ENCODE results near the gene USP27X. TPM values are rescaled to one million over a fixed set of nuclear protein-coding genes. Genes with fewer than 3 reads are reported as not detected.

Gene USP27X
- total and polyA plus RNA-seq, 2 donors (not counting 1 experiment from before 2014, with no cell fraction given) = 2.6 to 3.0 TPM

DNA sequence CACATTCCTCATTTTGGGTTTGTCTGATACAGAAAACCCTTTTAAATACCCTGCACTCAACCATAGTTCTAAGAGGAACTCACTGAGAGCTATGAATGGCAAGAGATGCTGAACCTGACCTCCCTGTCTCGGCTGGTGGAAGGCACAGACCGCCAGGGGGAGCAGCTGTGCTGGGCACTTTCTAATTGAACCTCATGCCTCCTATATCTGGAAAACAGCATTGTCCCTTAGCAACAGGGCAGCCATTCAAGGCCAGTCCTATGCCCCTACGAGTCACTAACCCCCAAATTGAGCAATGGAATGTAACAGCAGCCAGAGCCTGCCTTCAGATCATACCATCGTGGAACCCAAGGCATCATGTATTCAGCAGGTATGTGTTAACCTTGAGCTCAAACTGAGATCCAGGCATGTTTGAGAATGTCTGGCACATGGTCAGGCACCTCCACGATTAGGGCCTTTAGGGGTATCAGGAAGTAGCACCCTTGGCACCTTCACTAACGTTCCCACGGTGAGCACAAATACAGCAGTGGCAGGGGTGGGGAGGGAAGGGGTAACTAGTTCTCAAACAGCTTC is 5.1 kb downstream of the USP27X start:
- H3K4me2 ChIP-seq (ENCODE audit: extremely low read depth, insufficient read depth, low read length) = no peak overlapping the region
- no peaks in the 10 kb centered on the region for H3K27me3 ChIP-seq (ENCODE audit: control insufficient read depth, insufficient read depth, low read length)
- TF ChIP-seq, protein P1, sequence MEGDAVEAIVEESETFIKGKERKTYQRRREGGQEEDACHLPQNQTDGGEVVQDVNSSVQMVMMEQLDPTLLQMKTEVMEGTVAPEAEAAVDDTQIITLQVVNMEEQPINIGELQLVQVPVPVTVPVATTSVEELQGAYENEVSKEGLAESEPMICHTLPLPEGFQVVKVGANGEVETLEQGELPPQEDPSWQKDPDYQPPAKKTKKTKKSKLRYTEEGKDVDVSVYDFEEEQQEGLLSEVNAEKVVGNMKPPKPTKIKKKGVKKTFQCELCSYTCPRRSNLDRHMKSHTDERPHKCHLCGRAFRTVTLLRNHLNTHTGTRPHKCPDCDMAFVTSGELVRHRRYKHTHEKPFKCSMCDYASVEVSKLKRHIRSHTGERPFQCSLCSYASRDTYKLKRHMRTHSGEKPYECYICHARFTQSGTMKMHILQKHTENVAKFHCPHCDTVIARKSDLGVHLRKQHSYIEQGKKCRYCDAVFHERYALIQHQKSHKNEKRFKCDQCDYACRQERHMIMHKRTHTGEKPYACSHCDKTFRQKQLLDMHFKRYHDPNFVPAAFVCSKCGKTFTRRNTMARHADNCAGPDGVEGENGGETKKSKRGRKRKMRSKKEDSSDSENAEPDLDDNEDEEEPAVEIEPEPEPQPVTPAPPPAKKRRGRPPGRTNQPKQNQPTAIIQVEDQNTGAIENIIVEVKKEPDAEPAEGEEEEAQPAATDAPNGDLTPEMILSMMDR (conservative IDR thresholded peaks at IDR 0.05 in 1 of 2, IDR thresholded peaks at IDR 0.05 in 1 of 2; ENCODE audit: low read depth in 1 of 2, low read length in 2 of 2) = peak; percentile 57 to 78
- TF ChIP-seq EZH2 (IDR thresholded peaks at IDR 0.05; ENCODE audit: low read length, missing control alignments) = no peak
- H3K9ac ChIP-seq (ENCODE audit: insufficient read depth, low read length) = no peak overlapping the region
- H3K4me3 ChIP-seq (replicated peaks in 1 of 4; ENCODE audit: control extremely low read depth in 1 of 4, insufficient read depth in 1 of 4, low read depth in 3 of 4, low read length in 4 of 4) = no peak overlapping the region
- no peaks in the 10 kb centered on the region for H3K4me1 ChIP-seq (ENCODE audit: control insufficient read depth, extremely low read depth, insufficient read depth, low read length)
- no peaks in the 10 kb centered on the region for H3K79me2 ChIP-seq (ENCODE audit: control insufficient read depth, insufficient read depth, low read length)
- H3K9me3 ChIP-seq (ENCODE audit: control insufficient read depth, insufficient read depth, low read depth, low read length) = no peaks in the 10 kb centered on the region
- no peaks in the 10 kb centered on the region for H3K36me3 ChIP-seq (ENCODE audit: control insufficient read depth, insufficient read depth, low read length)
- H2AFZ ChIP-seq (ENCODE audit: low read length) = no peak overlapping the region
- H4K20me1 ChIP-seq (ENCODE audit: control insufficient read depth, extremely low read depth, insufficient read depth, low read length) = no peaks in the 10 kb centered on the region
- DNase-seq (ENCODE audit: low read depth in 2 of 2) = peak; percentile 16 to 45
- H3K27ac ChIP-seq (ENCODE audit: insufficient read depth, low read length) = no peak overlapping the region

DNA sequence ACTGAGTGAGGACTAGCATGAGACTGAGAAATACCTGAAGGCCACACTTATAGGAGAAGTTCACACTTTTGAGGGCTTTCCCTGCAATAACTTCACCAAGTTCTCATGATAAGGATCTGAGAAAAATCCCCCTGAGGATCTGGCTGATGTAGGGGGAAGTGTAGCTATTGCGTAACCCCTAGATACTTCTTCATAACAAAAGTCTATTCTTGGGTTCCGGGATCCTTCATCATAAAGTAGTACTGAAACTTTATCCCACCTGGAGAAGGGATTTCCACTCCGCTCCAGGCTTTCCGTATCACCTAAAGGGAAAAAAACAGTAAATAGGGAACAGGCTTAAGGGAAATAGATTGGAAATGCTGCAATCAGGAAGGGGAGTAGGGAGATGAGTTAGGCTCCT is 13.3 kb downstream of the USP27X start:
- no peak overlapping the region for H3K27ac ChIP-seq (ENCODE audit: insufficient read depth, low read length)
- no peak overlapping the region for H3K4me2 ChIP-seq (ENCODE audit: extremely low read depth, insufficient read depth, low read length)
- H3K79me2 ChIP-seq (ENCODE audit: control insufficient read depth, insufficient read depth, low read length) = no peaks in the 10 kb centered on the region
- H3K9me3 ChIP-seq (ENCODE audit: control insufficient read depth, insufficient read depth, low read depth, low read length) = no peaks in the 10 kb centered on the region
- no peak overlapping the region for H2AFZ ChIP-seq (ENCODE audit: low read length)
- TF ChIP-seq EZH2 (IDR thresholded peaks at IDR 0.05; ENCODE audit: low read length, missing control alignments) = no peak
- TF ChIP-seq, protein P1 (conservative IDR thresholded peaks at IDR 0.05 in 1 of 2, IDR thresholded peaks at IDR 0.05 in 1 of 2; ENCODE audit: low read depth in 1 of 2, low read length in 2 of 2) = no peak
- no peaks in the 10 kb centered on the region for H4K20me1 ChIP-seq (ENCODE audit: control insufficient read depth, extremely low read depth, insufficient read depth, low read length)
- H3K36me3 ChIP-seq (ENCODE audit: control insufficient read depth, insufficient read depth, low read length) = no peaks in the 10 kb centered on the region
- no peak for DNase-seq (ENCODE audit: low read depth in 2 of 2)
- no peaks in the 10 kb centered on the region for H3K27me3 ChIP-seq (ENCODE audit: control insufficient read depth, insufficient read depth, low read length)
- H3K4me3 ChIP-seq (replicated peaks in 1 of 4; ENCODE audit: control extremely low read depth in 1 of 4, insufficient read depth in 1 of 4, low read depth in 3 of 4, low read length in 4 of 4) = no peak overlapping the region
- H3K9ac ChIP-seq (ENCODE audit: insufficient read depth, low read length) = no peak overlapping the region
- H3K4me1 ChIP-seq (ENCODE audit: control insufficient read depth, extremely low read depth, insufficient read depth, low read length) = no peaks in the 10 kb centered on the region

DNA sequence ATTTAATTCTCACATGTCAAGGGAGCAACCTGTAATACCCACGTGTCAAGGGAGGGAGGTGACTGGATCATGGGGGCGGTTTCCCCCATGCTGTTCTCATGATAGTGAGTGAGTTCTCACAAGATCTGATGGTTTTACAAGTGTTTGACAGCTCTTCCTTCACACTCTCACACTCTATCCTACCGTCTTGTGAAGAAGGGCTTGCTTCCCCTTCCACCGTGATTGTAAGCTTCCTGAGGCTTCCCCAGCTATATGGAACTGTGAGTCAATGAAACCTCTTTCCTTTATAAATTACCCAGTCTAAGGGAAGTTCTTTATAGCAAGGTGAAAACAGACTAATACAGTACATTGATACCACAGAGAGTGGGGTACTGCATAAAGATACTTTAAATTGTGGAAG is 17.7 kb downstream of the USP27X start:
- Histone ChIP-seq H3K9me3 (ENCODE audit: control insufficient read depth, insufficient read depth, low read depth, low read length) (no peaks in the 10 kb centered on the region), H3K27me3 (ENCODE audit: control insufficient read depth, insufficient read depth, low read length) (no peaks in the 10 kb centered on the region), H3K27ac (ENCODE audit: insufficient read depth, low read length) (no peak overlapping the region), H3K9ac (ENCODE audit: insufficient read depth, low read length) (no peak overlapping the region), H3K79me2 (ENCODE audit: control insufficient read depth, insufficient read depth, low read length) (no peaks in the 10 kb centered on the region), H4K20me1 (ENCODE audit: control insufficient read depth, extremely low read depth, insufficient read depth, low read length) (no peaks in the 10 kb centered on the region), H3K36me3 (ENCODE audit: control insufficient read depth, insufficient read depth, low read length) (no peaks in the 10 kb centered on the region), H3K4me2 (ENCODE audit: extremely low read depth, insufficient read depth, low read length) (no peak overlapping the region), H3K4me3 (replicated peaks in 1 of 4; ENCODE audit: control extremely low read depth in 1 of 4, insufficient read depth in 1 of 4, low read depth in 3 of 4, low read length in 4 of 4) (no peak overlapping the region), H3K4me1 (ENCODE audit: control insufficient read depth, extremely low read depth, insufficient read depth, low read length) (no peaks in the 10 kb centered on the region), H2AFZ (ENCODE audit: low read length) (no peak overlapping the region)
- no peak for DNase-seq (ENCODE audit: low read depth in 2 of 2)
- TF ChIP-seq, protein P1 (conservative IDR thresholded peaks at IDR 0.05 in 1 of 2, IDR thresholded peaks at IDR 0.05 in 1 of 2; ENCODE audit: low read depth in 1 of 2, low read length in 2 of 2) = no peak
- TF ChIP-seq EZH2 (IDR thresholded peaks at IDR 0.05; ENCODE audit: low read length, missing control alignments) = no peak
